Loucy (cell line): ENCODE measurements around the gene MTURN.

Source experiments
- CTCF ChIP-seq: fragments of 200-600 bp; sonication (generic); conservative IDR thresholded peaks from 2 replicates; pipeline ENCODE4 v1.5.1; 2014; ENCODE audit warnings: mild to moderate bottlenecking, antibody characterized with exemption, low read length
- EZH2phosphoT487 ChIP-seq: fragments of 200-600 bp; IDR thresholded peaks from 2 replicates; pipeline ENCODE4 v1.6.1; 2018; ENCODE audit warnings: antibody characterized with exemption, mild to moderate bottlenecking, moderate library complexity, borderline replicate concordance

GRCh38 chr7:30182814-30183213, 48.0 kb downstream of the MTURN start:
- TF ChIP-seq CTCF = no peak
- TF ChIP-seq EZH2phosphoT487 = no peak
